Bronchial epithelial cell (primary cell): ENCODE measurements around the gene TOGARAM2. TPM values are rescaled to one million over a fixed set of nuclear protein-coding genes. Genes with fewer than 3 reads are reported as not detected.

Experiments
- DNase-seq: peaks from one replicate; pipeline ENCODE4 v3.0.0-alpha.2; 2010; ENCODE audit warnings: low read depth
- FAIRE-seq: peaks from 2 replicates; lab custom pipeline; 2011; peaks lifted over from hg19 to GRCh38; lab: Jason Lieb, UNC
- H3K27me3 ChIP-seq: 2 replicates; pipeline ENCODE4 v1.5.1; 2011; ENCODE audit warnings: low read length; ENCODE audit not compliant: control insufficient read depth, insufficient read depth
- H3K36me3 ChIP-seq: 2 replicates; pipeline ENCODE4 v1.5.1; 2011; ENCODE audit warnings: low read length; ENCODE audit not compliant: control insufficient read depth, insufficient read depth
- H3K4me3 ChIP-seq: 2 replicates; pipeline ENCODE4 v1.5.1; 2011; ENCODE audit warnings: mild to moderate bottlenecking, low read depth, low read length, control low read depth
- total RNA-seq: library from RNA; depleted of rRNA; stranded (reverse); fragments of >200 nt; gene quantifications from 2 replicates; pipeline ENCODE4 v1.2.1, GENCODE V29; 2014
- TF ChIP-seq, protein P1 (sequence below): IDR thresholded peaks from 2 replicates; pipeline ENCODE4 v1.5.1; 2011; ENCODE audit warnings: mild to moderate bottlenecking, moderate library complexity, low read length, control low read depth, inconsistent platforms; ENCODE audit not compliant: insufficient read depth, severe bottlenecking

Gene TOGARAM2
- total RNA-seq, 1 donor from 2014 or later = not detected

DNA sequence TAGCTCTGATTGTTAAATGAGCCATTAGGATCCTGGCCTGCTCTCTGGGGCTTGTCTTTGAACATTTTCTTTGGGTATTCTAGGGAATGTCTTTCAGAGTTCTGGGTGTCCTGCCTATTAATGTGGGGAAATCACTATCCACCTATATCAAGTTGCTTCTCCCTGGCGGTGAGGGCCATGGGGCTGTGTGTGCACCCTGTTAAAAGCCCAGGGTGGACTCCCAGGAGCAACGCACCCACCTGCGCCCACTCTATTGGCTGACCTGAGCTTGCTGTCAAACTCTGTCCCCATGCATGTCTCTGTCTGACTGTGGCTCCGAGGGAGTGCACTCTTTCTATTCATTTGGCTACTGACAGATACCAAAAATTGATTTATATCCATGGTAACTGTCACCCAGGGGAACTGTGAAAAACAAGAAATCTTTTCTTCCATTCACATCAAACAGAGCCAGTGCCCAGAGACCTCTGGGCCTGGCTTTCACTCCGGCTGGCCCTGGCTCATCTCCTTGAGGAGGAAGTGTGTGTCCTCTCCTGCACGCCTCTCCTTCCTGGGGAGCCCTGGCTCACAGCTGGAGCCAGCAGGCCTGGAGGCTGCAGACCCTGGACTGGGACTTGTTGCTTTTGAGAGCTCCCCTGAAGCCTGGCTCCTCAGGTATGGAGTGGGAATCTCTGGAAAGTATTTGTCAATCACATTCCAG, 10.5 kb upstream of the TOGARAM2 start:
- FAIRE-seq = no peak
- DNase-seq = no peak
- Histone ChIP-seq H3K27me3 (no peaks in the 10 kb centered on the region), H3K36me3 (no peaks in the 10 kb centered on the region), H3K4me3 (no peak overlapping the region)
- TF ChIP-seq, protein P1, sequence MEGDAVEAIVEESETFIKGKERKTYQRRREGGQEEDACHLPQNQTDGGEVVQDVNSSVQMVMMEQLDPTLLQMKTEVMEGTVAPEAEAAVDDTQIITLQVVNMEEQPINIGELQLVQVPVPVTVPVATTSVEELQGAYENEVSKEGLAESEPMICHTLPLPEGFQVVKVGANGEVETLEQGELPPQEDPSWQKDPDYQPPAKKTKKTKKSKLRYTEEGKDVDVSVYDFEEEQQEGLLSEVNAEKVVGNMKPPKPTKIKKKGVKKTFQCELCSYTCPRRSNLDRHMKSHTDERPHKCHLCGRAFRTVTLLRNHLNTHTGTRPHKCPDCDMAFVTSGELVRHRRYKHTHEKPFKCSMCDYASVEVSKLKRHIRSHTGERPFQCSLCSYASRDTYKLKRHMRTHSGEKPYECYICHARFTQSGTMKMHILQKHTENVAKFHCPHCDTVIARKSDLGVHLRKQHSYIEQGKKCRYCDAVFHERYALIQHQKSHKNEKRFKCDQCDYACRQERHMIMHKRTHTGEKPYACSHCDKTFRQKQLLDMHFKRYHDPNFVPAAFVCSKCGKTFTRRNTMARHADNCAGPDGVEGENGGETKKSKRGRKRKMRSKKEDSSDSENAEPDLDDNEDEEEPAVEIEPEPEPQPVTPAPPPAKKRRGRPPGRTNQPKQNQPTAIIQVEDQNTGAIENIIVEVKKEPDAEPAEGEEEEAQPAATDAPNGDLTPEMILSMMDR = no peak

DNA sequence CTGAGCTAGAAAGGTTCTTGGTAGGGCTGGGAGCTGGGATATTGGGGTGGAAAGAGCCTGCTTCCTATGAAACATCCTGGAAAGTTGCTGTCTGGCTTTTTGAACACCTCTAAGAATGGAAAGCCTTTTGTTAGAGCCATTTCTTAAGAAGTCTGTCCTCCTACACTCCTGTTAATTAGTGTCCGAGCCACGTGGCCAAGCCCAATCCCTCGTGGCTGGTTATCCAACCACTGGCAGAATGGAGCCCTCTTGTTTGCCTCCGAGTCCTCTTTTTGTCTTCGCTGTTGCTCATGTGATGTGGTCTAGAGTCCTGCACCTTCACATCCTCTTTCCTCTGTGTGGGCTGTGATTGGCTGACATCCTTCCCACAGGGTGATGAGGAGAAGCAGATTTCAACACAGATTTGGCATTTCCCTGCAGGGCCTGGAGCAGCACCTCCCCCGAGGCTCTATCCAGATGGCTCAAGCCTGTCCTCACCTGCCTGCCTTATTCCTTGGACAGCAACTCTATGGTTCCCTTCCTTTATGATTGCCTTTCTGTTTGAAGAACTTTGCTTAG, 8.2 kb upstream of the TOGARAM2 start:
- FAIRE-seq = no peak
- DNase-seq = peak; percentile 50
- Histone ChIP-seq H3K27me3 (no peaks in the 10 kb centered on the region), H3K4me3 (no peak overlapping the region), H3K36me3 (no peaks in the 10 kb centered on the region)
- TF ChIP-seq, protein P1 = no peak

DNA sequence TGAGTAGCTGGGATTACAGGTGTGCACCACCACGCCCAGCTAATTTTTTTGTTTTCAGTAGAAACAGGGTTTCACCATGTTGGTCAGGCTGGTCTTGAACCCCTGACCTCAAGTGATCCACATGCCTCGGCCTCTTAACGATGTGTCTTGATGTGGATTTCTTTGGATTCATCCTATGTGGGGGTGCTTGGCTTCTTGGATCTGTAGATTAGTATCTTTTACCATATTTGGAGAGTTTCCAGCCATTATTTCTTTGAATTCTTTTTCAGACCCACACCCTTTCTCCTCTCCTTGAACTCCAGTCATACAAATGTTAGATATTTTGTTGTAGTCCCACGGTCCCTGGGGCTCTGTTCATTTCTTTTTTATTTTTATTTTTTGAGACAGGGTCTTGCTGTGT, 6.8 kb upstream of the TOGARAM2 start:
- no peaks in the 10 kb centered on the region for H3K36me3 ChIP-seq
- TF ChIP-seq, protein P1 = no peak
- DNase-seq = no peak
- FAIRE-seq = no peak
- no peak overlapping the region for H3K4me3 ChIP-seq
- H3K27me3 ChIP-seq = no peaks in the 10 kb centered on the region

DNA sequence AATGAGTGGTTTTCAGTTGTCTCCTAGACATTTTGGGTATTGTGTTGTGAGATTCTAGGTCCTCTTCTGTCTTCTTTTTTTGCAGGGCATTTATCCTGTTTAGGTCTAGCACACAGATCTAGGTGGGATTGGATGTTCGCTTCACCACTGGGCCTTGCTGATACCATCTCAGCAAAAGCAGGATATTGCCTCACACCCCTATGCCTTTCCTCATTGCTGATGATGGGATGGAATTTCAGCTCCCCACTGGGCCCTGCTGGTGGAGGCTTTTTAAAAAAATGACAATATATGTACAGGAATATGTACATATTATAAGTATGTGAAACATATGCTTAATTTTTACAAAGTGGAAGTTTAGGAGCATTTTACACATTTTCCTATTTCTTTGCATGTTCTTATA, 5.4 kb upstream of the TOGARAM2 start:
- DNase-seq (no peak), FAIRE-seq (no peak)
- no peak overlapping the region for H3K4me3 ChIP-seq
- H3K36me3 ChIP-seq = no peaks in the 10 kb centered on the region
- TF ChIP-seq, protein P1 = no peak
- H3K27me3 ChIP-seq = no peaks in the 10 kb centered on the region

GRCh38 chr2:28976584-28976983, 4.5 kb upstream of the TOGARAM2 start:
- Histone ChIP-seq H3K4me3 (no peak overlapping the region), H3K27me3 (no peaks in the 10 kb centered on the region), H3K36me3 (no peaks in the 10 kb centered on the region)
- DNase-seq (peak; percentile 93), FAIRE-seq (no peak)
- TF ChIP-seq, protein P1 = no peak
